Epithelial cell of prostate (primary cell): ENCODE data around the gene ACTRT3.
"Not testable (repeated sequence)": the region's sequence is repeated elsewhere in the genome, so short reads cannot be mapped to it uniquely, and the experiment has no call there.

Experiments used
- DNase-seq: peaks from one replicate; pipeline ENCODE4 v3.0.0-alpha.2; 2011; ENCODE audit warnings: low read depth, low spot score
- H3K27ac ChIP-seq: fragments of 450-650 bp; 2 replicates; pipeline ENCODE4 v1.5.1; 2017; ENCODE audit warnings: mild to moderate bottlenecking

The ACTRT3 gene

DNA sequence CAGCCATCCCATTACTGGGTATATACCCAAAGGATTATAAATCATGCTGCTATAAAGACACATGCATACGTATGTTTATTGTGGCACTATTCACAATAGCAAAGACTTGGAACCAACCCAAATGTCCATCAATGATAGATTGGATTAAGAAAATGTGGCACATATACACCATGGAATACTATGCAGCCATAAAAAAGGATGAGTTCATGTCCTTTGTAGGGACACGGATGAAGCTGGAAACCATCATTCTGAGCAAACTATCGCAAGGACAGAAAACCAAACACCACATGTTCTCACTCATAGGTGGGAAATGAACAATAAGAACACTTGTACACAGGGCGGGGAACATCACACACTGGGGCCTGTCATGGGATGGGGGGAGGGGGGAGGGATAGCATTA lies 50.9 kb downstream of the ACTRT3 start:
- H3K27ac ChIP-seq, DNase-seq: not testable (repeated sequence)
